OCI-LY1 (cell line): Measurements from ENCODE around the gene UTP4.

Experiments used
- CTCF ChIP-seq: fragments of 200-600 bp; sonication (generic), shearing (Covaris generic); IDR thresholded peaks from 2 replicates; pipeline ENCODE4 v1.5.1; 2017; ENCODE audit warnings: mild to moderate bottlenecking, antibody characterized with exemption, low read length, moderate library complexity, mixed read lengths
- EZH2 ChIP-seq: fragments of 200-600 bp; sonication (generic), shearing (Covaris generic); IDR thresholded peaks from 2 replicates; pipeline ENCODE4 v1.8.0; 2017; ENCODE audit warnings: borderline replicate concordance, mixed run types, mild to moderate bottlenecking, antibody characterized with exemption, low read length, moderate library complexity, mixed read lengths

GRCh38 chr16:69199382-69199781, 66.9 kb downstream of the UTP4 start:
- TF ChIP-seq CTCF, result no peak
- TF ChIP-seq EZH2, result no peak
